ENCODE measurements around the gene HYDIN. TPM values are rescaled to one million over a fixed set of nuclear protein-coding genes. Genes with fewer than 3 reads are reported as not detected.

HYDIN gene
- total and polyA plus RNA-seq, 12 donors: 0.26 to 5.1 (median 1.6) TPM

GRCh38 chr16:70800311-70800710 is 430.2 kb downstream of the HYDIN start:
- TF ChIP-seq CTCF (IDR thresholded peaks at IDR 0.05): no peak
- TF ChIP-seq POLR2A (IDR thresholded peaks at IDR 0.05): no peak
- Histone ChIP-seq H3K9me3 (replicated peaks in 1 of 3) (no peaks in the 10 kb centered on the region), H3K27ac (peak overlapping the region in 3 of 5 donors; percentile 53 to 83 (median 62)), H3K4me1 (replicated peaks in 1 of 2) (peaks cover 5 to 20% of the 10 kb centered on the region in 2 donors), H3K27me3 (no peaks in the 10 kb centered on the region), H3K36me3 (replicated peaks in 1 of 2) (no peaks in the 10 kb centered on the region), H3K4me3 (peak overlapping the region; percentile 59 to 93 (median 76))
- 10 to 16% (median 13%) methylated on average over 6 to 7 of the region's 7 CpGs for WGBS, 4 donors
- DNase-seq: no peak
- intact Hi-C loops (cut with DNase I): no loop called here

GRCh38 chr16:70796301-70796700 is 434.2 kb downstream of the HYDIN start:
- Histone ChIP-seq H3K27me3 (no peaks in the 10 kb centered on the region), H3K27ac (no peak overlapping the region), H3K9me3 (replicated peaks in 1 of 3) (no peaks in the 10 kb centered on the region), H3K4me1 (replicated peaks in 1 of 2) (peaks cover 5 to 19% of the 10 kb centered on the region in 2 donors), H3K36me3 (replicated peaks in 1 of 2) (no peaks in the 10 kb centered on the region), H3K4me3 (no peak overlapping the region)
- TF ChIP-seq POLR2A (IDR thresholded peaks at IDR 0.05) (no peak), CTCF (IDR thresholded peaks at IDR 0.05) (no peak)
- intact Hi-C loops (cut with DNase I): no loop called here
- DNase-seq: no peak
- WGBS, 4 donors: 84 to 90% (median 87%) methylated on average over 3 of the region's 3 CpGs

- H3K27me3 ChIP-seq: no peaks in the 10 kb centered on the region
- TF ChIP-seq POLR2A (IDR thresholded peaks at IDR 0.05): no peak
- TF ChIP-seq CTCF (IDR thresholded peaks at IDR 0.05): no peak
- DNase-seq: no peak
- no peaks in the 10 kb centered on the region for H3K36me3 ChIP-seq (replicated peaks in 1 of 2)
- no peak overlapping the region for H3K4me3 ChIP-seq
- 92 to 95% (median 94%) methylated on average over 12 of the region's 12 CpGs for WGBS, 4 donors
- H3K27ac ChIP-seq: no peak overlapping the region
- peaks cover 4 to 14% of the 10 kb centered on the region in 2 donors for H3K4me1 ChIP-seq (replicated peaks in 1 of 2)
- no peaks in the 10 kb centered on the region for H3K9me3 ChIP-seq (replicated peaks in 1 of 3)
- intact Hi-C loops (cut with DNase I): no loop called here
Measured at GRCh38 chr16:70795296-70795912, 435.1 kb downstream of the HYDIN start.

GRCh38 chr16:70793851-70794502 is 436.5 kb downstream of the HYDIN start:
- H3K9me3 ChIP-seq (replicated peaks in 1 of 3): no peaks in the 10 kb centered on the region
- intact Hi-C loops (cut with DNase I): no loop called here
- no peak overlapping the region for H3K4me3 ChIP-seq
- no peak overlapping the region for H3K27ac ChIP-seq
- H3K36me3 ChIP-seq (replicated peaks in 1 of 2): no peaks in the 10 kb centered on the region
- WGBS, 4 donors: 88 to 92% (median 90%) methylated on average over 8 of the region's 8 CpGs
- no peaks in the 10 kb centered on the region for H3K27me3 ChIP-seq
- no peak for DNase-seq
- peaks cover 0 to under 1% of the 10 kb centered on the region in 2 donors for H3K4me1 ChIP-seq (replicated peaks in 1 of 2)
- no peak for TF ChIP-seq POLR2A (IDR thresholded peaks at IDR 0.05)

Measured in adrenal gland (tissue), 12 donors.